HG03342 (cell line): Measurements from ENCODE around the gene MLC1.
"Not testable (repeated sequence)": the region's sequence is repeated elsewhere in the genome, so short reads cannot be mapped to it uniquely, and the experiment has no call there.

Source experiments
- ATAC-seq: cut with Tn5 transposase; IDR thresholded peaks from one replicate; pipeline ENCODE4 v1.9.1; 2021; ENCODE audit warnings: mild to moderate bottlenecking, moderate library complexity; ENCODE audit not compliant: unreplicated experiment

MLC1 gene

GRCh38 chr22:50104141-50104544 lies 18.9 kb upstream of the MLC1 start:
- no peak for ATAC-seq

- no peak for ATAC-seq
These were observed 17.7 kb upstream of the MLC1 start for GRCh38 chr22:50102946-50103345.

- no peak for ATAC-seq
These were observed 16.8 kb upstream of the MLC1 start for GRCh38 chr22:50101870-50102565.

GRCh38 chr22:50098052-50098451 lies 12.8 kb upstream of the MLC1 start:
- ATAC-seq: no peak

GRCh38 chr22:50092342-50092741 lies 7.1 kb upstream of the MLC1 start:
- no peak for ATAC-seq

GRCh38 chr22:50091092-50091768 lies 6.0 kb upstream of the MLC1 start:
- no peak for ATAC-seq

- no peak for ATAC-seq
These were observed 5.1 kb upstream of the MLC1 start for GRCh38 chr22:50090412-50090714.

- no peak for ATAC-seq
These were observed 4.6 kb upstream of the MLC1 start, which contains the start of gene MOV10L1 for GRCh38 chr22:50089682-50090411. TSS of gene MOV10L1 (plus strand) at chr22:50090006. CDS start at chr22:50090089, 83 bp downstream.

- no peak for ATAC-seq
These were observed 4.0 kb upstream of the MLC1 start for GRCh38 chr22:50089231-50089630.

GRCh38 chr22:50088096-50088495 lies 2.9 kb upstream of the MLC1 start:
- ATAC-seq: no peak

GRCh38 chr22:50087646-50088045 lies 2.4 kb upstream of the MLC1 start:
- ATAC-seq: no peak

GRCh38 chr22:50086975-50087374 lies 1.7 kb upstream of the MLC1 start:
- ATAC-seq: not testable (repeated sequence)

GRCh38 chr22:50086526-50086925 lies 1.3 kb upstream of the MLC1 start:
- no peak for ATAC-seq

- ATAC-seq: no peak
These were observed 608 bp downstream of the MLC1 start for GRCh38 chr22:50084614-50085021.

- ATAC-seq: no peak
These were observed 1.1 kb downstream of the MLC1 start for GRCh38 chr22:50084080-50084477.

GRCh38 chr22:50083462-50084079 lies 1.7 kb downstream of the MLC1 start:
- ATAC-seq: no peak

- ATAC-seq: no peak
These were observed 2.2 kb downstream of the MLC1 start for GRCh38 chr22:50082961-50083461.

- no peak for ATAC-seq
These were observed 3.0 kb downstream of the MLC1 start for GRCh38 chr22:50082197-50082715.

- no peak for ATAC-seq
These were observed 3.6 kb downstream of the MLC1 start for GRCh38 chr22:50081426-50082196.

- no peak for ATAC-seq
These were observed 5.2 kb downstream of the MLC1 start for GRCh38 chr22:50080077-50080465.
